DOHH2 (cell line): ENCODE data around the gene CLPTM1L.

Experiments
- H3F3A ChIP-seq: fragments of 200-600 bp; sonication (generic), shearing (Covaris generic); 2 replicates; pipeline ENCODE4 v1.6.0; 2016; ENCODE audit warnings: antibody characterized with exemption, mild to moderate bottlenecking; ENCODE audit not compliant: control insufficient read depth, insufficient read depth
- H3K27ac ChIP-seq: fragments of 200-600 bp; sonication (generic); 2 replicates; pipeline ENCODE4 v1.5.1; 2014; ENCODE audit warnings: low read depth, mild to moderate bottlenecking, low read length, moderate library complexity
- H3K27me3 ChIP-seq: fragments of 200-600 bp; sonication (generic); 2 replicates; pipeline ENCODE4 v1.6.1; 2014; ENCODE audit warnings: mild to moderate bottlenecking, low read length, mixed read lengths; ENCODE audit not compliant: control insufficient read depth
- H3K36me3 ChIP-seq: fragments of 200-600 bp; sonication (generic); 2 replicates; pipeline ENCODE4 v1.6.1; 2014; ENCODE audit warnings: mild to moderate bottlenecking, low read length, moderate library complexity, mixed read lengths; ENCODE audit not compliant: control insufficient read depth
- H3K4me1 ChIP-seq: fragments of 200-600 bp; sonication (generic); 2 replicates; pipeline ENCODE4 v1.6.1; 2014; ENCODE audit warnings: mild to moderate bottlenecking, low read length, mixed read lengths; ENCODE audit not compliant: control insufficient read depth
- H3K4me2 ChIP-seq: fragments of 200-600 bp; sonication (generic); 2 replicates; pipeline ENCODE4 v1.6.0; 2014; ENCODE audit warnings: mild to moderate bottlenecking, low read length, moderate library complexity
- H3K4me3 ChIP-seq: fragments of 200-600 bp; sonication (generic); 2 replicates; pipeline ENCODE4 v1.5.1; 2014; ENCODE audit warnings: mild to moderate bottlenecking, low read length, mixed read lengths
- H3K79me2 ChIP-seq: fragments of 200-600 bp; sonication (generic); 2 replicates; pipeline ENCODE4 v1.6.1; 2014; ENCODE audit warnings: mild to moderate bottlenecking, low read length, mixed read lengths; ENCODE audit not compliant: control insufficient read depth
- H3K9me2 ChIP-seq: fragments of 200-600 bp; sonication (generic); replicated peaks from 2 replicates; pipeline ENCODE4 v1.6.1; 2014; ENCODE audit warnings: mild to moderate bottlenecking, low read length, mixed read lengths; ENCODE audit not compliant: control insufficient read depth
- H3K9me3 ChIP-seq: fragments of 200-600 bp; sonication (generic); 2 replicates; pipeline ENCODE4 v1.6.1; 2014; ENCODE audit warnings: antibody characterized with exemption, low read length, mixed read lengths; ENCODE audit not compliant: control insufficient read depth, insufficient read depth
- H4K20me1 ChIP-seq: fragments of 200-600 bp; sonication (generic); 2 replicates; pipeline ENCODE4 v1.6.0; 2014; ENCODE audit warnings: low read depth, mild to moderate bottlenecking, antibody characterized with exemption, low read length, moderate library complexity; ENCODE audit not compliant: control insufficient read depth, insufficient read depth
- EZH2phosphoT487 ChIP-seq: fragments of 200-600 bp; sonication (generic); IDR thresholded peaks from 2 replicates; pipeline ENCODE4 v1.6.1; 2017; ENCODE audit warnings: borderline replicate concordance, mild to moderate bottlenecking, antibody characterized with exemption, low read length, moderate library complexity, mixed read lengths
- TF ChIP-seq, protein P1 (sequence below): fragments of 200-600 bp; sonication (generic); IDR thresholded peaks from one replicate; pipeline ENCODE4 v1.5.1; 2014; ENCODE audit warnings: antibody characterized with exemption, mild to moderate bottlenecking, low read depth, low read length; ENCODE audit not compliant: poor library complexity, severe bottlenecking

Gene CLPTM1L

DNA sequence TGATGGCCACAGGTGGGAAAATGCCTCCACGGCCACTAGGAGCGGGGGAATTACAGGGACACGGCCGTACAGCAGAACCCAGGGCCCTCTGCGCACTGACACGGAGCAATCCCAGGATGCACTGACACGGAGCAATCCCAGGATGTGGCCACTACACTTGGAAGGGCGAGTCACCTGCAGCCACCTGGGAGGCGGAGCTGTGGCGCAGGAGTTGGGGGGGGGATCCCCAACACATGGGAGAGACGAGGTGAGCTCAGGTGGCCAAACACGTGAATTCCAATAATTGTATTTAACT lies 6.8 kb downstream of the CLPTM1L start:
- Histone ChIP-seq H3K79me2 (peaks cover 97% of the 10 kb centered on the region), H3K36me3 (peaks cover 98% of the 10 kb centered on the region)

DNA sequence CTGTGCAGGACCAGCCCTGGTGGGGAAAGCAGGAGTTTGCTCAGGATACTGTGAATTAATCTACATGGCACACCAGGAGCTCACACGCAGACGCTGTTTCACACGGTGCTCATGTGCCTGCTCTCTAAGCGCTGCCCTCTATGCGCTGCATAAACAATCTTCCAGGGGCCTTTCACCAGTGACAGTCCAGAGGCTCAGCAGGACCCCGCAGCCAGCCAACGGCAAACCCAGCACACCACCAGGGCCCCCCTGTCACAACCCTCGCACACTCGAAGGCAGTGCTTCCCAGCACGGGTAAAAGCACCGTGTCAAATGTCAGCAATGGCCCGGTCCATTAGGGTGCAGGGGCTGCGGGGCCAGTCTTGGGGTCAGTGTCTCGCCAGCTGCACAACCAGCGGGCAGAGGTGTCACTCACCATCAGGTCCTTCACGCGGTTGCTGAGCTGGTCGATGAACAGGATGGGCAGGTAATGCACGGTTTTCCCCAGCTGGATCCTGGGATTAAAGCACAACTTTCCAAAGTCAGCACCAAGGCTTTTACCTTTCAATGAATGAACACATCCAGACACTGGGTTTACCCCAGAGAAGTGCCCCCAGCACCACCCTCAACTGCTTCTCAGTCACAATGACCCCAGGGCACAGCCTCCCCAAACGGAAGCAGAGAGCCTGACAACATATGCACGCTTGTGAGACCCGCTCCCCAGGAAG lies 7.3 kb downstream of the CLPTM1L start:
- Histone ChIP-seq H3K4me2 (peak overlapping the region; percentile 42), H3K27me3 (no peaks in the 10 kb centered on the region), H3K9me3 (no peaks in the 10 kb centered on the region), H3K79me2 (peaks cover 95% of the 10 kb centered on the region), H3K9me2 (no peaks in the 10 kb centered on the region), H3F3A (peaks cover 19% of the 10 kb centered on the region), H3K36me3 (peaks cover 98% of the 10 kb centered on the region), H3K4me1 (peaks cover 60% of the 10 kb centered on the region), H3K4me3 (no peak overlapping the region), H3K27ac (peak overlapping the region; percentile 64; the same call in 1 of the 2 replicates), H4K20me1 (peaks cover 12% of the 10 kb centered on the region)
- no peak for TF ChIP-seq EZH2phosphoT487
- TF ChIP-seq, protein P1, sequence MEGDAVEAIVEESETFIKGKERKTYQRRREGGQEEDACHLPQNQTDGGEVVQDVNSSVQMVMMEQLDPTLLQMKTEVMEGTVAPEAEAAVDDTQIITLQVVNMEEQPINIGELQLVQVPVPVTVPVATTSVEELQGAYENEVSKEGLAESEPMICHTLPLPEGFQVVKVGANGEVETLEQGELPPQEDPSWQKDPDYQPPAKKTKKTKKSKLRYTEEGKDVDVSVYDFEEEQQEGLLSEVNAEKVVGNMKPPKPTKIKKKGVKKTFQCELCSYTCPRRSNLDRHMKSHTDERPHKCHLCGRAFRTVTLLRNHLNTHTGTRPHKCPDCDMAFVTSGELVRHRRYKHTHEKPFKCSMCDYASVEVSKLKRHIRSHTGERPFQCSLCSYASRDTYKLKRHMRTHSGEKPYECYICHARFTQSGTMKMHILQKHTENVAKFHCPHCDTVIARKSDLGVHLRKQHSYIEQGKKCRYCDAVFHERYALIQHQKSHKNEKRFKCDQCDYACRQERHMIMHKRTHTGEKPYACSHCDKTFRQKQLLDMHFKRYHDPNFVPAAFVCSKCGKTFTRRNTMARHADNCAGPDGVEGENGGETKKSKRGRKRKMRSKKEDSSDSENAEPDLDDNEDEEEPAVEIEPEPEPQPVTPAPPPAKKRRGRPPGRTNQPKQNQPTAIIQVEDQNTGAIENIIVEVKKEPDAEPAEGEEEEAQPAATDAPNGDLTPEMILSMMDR = no peak

More for the DNA sequence above, 6.8 kb downstream of the CLPTM1L start:
- Histone ChIP-seq H3K27me3 (no peaks in the 10 kb centered on the region), H3K4me2 (no peak overlapping the region), H4K20me1 (peaks cover 11% of the 10 kb centered on the region), H3K4me1 (peaks cover 65% of the 10 kb centered on the region), H3K4me3 (no peak overlapping the region), H3K9me2 (no peaks in the 10 kb centered on the region), H3K27ac (no peak overlapping the region), H3F3A (peaks cover 17% of the 10 kb centered on the region), H3K9me3 (no peaks in the 10 kb centered on the region)
- TF ChIP-seq EZH2phosphoT487 = no peak
- TF ChIP-seq, protein P1 = no peak

- TF ChIP-seq, protein P1 = no peak
- TF ChIP-seq EZH2phosphoT487 = no peak
- Histone ChIP-seq H3K4me1 (peaks cover 53% of the 10 kb centered on the region), H4K20me1 (peaks cover 16% of the 10 kb centered on the region), H3K27ac (peak overlapping the region; percentile 64), H3K9me3 (no peaks in the 10 kb centered on the region), H3K4me2 (peak overlapping the region; percentile 42), H3F3A (peaks cover 17% of the 10 kb centered on the region), H3K27me3 (no peaks in the 10 kb centered on the region), H3K36me3 (peaks cover 98% of the 10 kb centered on the region), H3K9me2 (no peaks in the 10 kb centered on the region), H3K79me2 (peaks cover 95% of the 10 kb centered on the region), H3K4me3 (peak overlapping the region; percentile 37)
Measured at GRCh38 chr5:1336749-1337488, 8.0 kb downstream of the CLPTM1L start.
